ENCODE results near the gene SPATA2L.
"Not testable (repeated sequence)": the region's sequence is repeated elsewhere in the genome, so short reads cannot be mapped to it uniquely, and the experiment has no call there.

The SPATA2L gene

DNA sequence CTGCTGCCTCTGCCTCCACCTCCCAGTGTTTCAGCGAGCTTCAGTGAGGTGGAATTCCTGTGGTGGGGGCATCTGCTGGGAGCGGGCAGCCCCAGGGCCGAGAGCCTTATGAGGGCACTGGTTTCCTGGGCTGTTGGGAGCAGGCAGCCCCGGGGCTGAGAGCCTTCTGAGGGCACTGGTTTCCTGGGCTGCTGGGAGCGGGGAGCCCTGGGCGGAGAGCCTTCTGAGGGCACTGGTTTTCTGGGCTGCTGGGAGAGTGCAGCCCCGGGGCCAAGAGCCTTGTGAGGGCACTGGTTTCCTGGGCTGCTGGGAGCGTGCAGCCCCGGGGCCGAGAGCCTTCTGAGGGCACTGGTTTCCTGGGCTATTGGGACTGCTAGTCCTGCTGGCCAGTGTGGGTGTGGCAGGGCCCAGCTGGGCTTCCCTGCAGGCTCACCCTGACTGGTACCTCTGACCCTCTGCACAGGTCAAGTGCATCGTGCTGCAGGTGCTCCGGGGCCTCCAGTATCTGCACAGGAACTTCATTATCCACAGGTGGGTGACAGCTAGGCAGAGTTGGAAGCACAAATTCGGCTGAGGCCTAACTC is 9.4 kb downstream of the SPATA2L start:
- FAIRE-seq (no peak), DNase-seq (ENCODE audit: insufficient read length, low spot score) (no peak)
- no peak for TF ChIP-seq POU2F2 (IDR thresholded peaks at IDR 0.05; ENCODE audit: low read depth, low read length)
- TF ChIP-seq SPI1 (IDR thresholded peaks at IDR 0.05; ENCODE audit: low read depth, low read length): no peak
- TF ChIP-seq TAF1 (IDR thresholded peaks at IDR 0.05; ENCODE audit: low read depth, low read length): no peak
- no peak for TF ChIP-seq PAX5 (IDR thresholded peaks at IDR 0.05; ENCODE audit: insufficient read depth, low read length, severe bottlenecking)
- no peak for TF ChIP-seq POLR2AphosphoS5 (IDR thresholded peaks at IDR 0.05; ENCODE audit: low read depth, low read length)
- TF ChIP-seq POLR2A (IDR thresholded peaks at IDR 0.05; ENCODE audit: low read depth, low read length): no peak

DNA sequence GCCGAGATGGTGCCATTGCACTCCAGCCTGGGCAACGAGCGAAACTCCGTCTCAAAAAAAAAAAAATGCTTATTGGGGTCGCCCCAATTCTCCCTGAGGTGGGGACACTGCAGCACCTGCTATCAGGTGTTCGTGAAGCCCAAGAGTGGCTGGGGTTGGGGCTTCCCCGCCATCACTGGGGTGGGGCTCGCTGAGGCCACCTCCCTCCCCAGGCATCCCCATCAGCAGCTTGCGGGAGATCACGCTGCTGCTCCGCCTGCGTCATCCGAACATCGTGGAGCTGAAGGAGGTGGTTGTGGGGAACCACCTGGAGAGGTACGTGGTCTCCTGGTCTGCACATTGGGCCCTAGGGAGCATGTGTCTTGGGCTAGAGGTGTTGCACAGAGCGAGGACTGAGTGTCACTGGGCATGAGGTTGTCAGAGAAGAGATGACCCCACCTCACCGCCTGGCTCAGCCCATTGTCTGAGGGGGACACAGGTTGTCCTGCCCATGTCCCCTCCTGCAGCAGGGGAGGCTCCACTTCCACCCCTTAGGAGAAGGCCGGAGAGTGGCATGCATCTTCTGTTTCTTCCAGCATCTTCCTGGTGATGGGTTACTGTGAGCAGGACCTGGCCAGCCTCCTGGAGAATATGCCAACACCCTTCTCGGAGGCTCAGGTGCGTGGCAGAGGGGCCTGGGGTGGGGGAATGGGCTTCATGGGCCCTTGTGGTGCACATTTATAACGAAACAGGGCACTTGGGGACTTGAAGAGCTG is 10.1 kb downstream of the SPATA2L start:
- no peak for DNase-seq (ENCODE audit: insufficient read length, low spot score)
- TF ChIP-seq SPI1 (IDR thresholded peaks at IDR 0.05; ENCODE audit: low read depth, low read length): no peak
- no peak for TF ChIP-seq TAF1 (IDR thresholded peaks at IDR 0.05; ENCODE audit: low read depth, low read length)
- no peak for TF ChIP-seq POLR2AphosphoS5 (IDR thresholded peaks at IDR 0.05; ENCODE audit: low read depth, low read length)
- no peak for TF ChIP-seq POLR2A (IDR thresholded peaks at IDR 0.05; ENCODE audit: low read depth, low read length)
- TF ChIP-seq PAX5 (IDR thresholded peaks at IDR 0.05; ENCODE audit: insufficient read depth, low read length, severe bottlenecking): no peak
- FAIRE-seq: peak; percentile 20

DNA sequence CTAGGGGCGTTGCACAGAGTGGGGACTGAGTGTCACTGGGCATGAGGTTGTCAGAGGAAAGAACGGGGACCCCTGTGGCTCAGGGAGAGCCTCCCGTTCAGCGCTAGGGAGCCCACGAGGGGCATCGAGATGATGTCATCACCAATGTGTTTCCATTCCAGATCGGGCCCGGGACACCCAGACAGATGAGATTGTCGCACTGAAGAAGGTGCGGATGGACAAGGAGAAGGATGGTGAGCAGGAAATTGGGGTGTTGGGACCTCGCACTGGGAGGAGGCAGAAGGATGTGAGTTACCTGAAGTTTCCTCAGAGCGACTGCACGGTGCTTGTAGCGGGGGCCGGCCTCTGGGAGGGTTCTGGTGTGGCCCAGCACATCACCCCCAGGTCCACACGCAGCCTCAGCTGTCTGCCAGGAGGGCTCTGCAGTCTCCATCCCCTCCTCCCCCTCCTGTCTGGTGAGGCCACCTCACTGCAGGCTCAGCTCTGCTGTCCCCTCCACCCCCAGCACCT is 11.1 kb downstream of the SPATA2L start:
- FAIRE-seq: no peak
- no peak for DNase-seq (ENCODE audit: insufficient read length, low spot score)
- no peak for TF ChIP-seq TAF1 (IDR thresholded peaks at IDR 0.05; ENCODE audit: low read depth, low read length)
- no peak for TF ChIP-seq POLR2A (IDR thresholded peaks at IDR 0.05; ENCODE audit: low read depth, low read length)

DNA sequence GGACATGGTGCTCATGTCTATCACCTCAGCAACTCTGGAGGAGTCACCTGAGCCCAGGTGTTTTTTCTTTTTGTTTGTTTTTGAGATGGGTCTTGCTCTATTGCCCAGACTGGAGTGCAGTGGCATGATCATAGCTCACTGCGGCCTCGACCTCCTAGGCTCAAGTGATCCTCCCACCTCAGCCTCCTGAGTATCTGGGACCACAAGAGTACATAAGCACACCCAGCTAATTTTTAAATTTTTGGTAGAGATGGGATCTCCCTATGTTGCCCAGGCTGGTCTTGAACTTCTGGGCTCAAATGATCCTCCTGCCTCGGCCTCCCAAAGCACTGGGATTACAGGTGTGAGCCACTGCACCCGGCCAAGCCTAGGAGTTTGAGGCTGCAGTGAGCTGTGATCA is 11.9 kb downstream of the SPATA2L start:
- FAIRE-seq; DNase-seq (ENCODE audit: insufficient read length, low spot score): not testable (repeated sequence)

DNA sequence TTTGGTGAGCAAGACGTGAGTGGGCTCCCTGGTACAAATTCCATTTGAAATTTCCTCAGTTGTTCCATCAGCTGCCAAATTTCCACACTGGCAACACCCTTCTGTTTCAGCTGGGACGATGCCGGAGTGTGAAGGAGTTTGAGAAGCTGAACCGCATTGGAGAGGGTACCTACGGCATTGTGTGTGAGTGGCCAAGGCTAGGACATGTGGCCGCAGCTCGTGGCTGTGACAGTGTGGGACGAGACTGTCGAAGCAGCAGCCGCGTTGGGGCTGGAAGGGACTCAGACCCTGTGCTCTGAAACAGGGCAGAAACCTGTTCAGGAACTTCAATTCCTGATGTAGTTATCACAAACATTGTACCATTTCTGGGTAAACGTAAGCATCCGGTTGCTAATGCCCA is 12.4 kb downstream of the SPATA2L start:
- DNase-seq (ENCODE audit: insufficient read length, low spot score): no peak
- TF ChIP-seq PAX5 (IDR thresholded peaks at IDR 0.05; ENCODE audit: insufficient read depth, low read length, severe bottlenecking) (no peak), TAF1 (IDR thresholded peaks at IDR 0.05; ENCODE audit: low read depth, low read length) (no peak), POU2F2 (IDR thresholded peaks at IDR 0.05; ENCODE audit: low read depth, low read length) (no peak), POLR2A (IDR thresholded peaks at IDR 0.05; ENCODE audit: low read depth, low read length) (no peak), SPI1 (IDR thresholded peaks at IDR 0.05; ENCODE audit: low read depth, low read length) (no peak), POLR2AphosphoS5 (IDR thresholded peaks at IDR 0.05; ENCODE audit: low read depth, low read length) (no peak)
- FAIRE-seq: no peak

DNA sequence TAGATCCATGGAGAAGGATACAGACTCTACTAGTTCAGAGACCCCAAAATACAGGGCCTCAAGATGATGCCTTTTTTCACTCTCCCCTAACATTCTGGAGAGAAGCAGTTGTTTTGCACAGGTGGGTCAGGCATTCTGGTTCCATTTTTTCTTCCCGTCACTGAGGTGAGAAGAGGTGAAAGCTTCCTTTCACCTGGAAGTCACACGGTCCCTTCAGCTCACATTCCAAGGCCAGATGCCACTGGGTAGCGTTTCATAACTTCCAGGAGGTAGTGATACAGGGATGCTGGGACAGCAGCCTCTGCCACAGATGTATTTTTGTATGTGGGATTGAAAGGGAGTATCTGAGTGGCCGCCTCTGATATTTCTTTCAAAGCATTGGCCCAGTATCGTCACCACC is 13.1 kb downstream of the SPATA2L start:
- FAIRE-seq (no peak), DNase-seq (ENCODE audit: insufficient read length, low spot score) (no peak)
- TF ChIP-seq POLR2AphosphoS5 (IDR thresholded peaks at IDR 0.05; ENCODE audit: low read depth, low read length): no peak
- no peak for TF ChIP-seq PAX5 (IDR thresholded peaks at IDR 0.05; ENCODE audit: insufficient read depth, low read length, severe bottlenecking)
- no peak for TF ChIP-seq POLR2A (IDR thresholded peaks at IDR 0.05; ENCODE audit: low read depth, low read length)
- TF ChIP-seq POU2F2 (IDR thresholded peaks at IDR 0.05; ENCODE audit: low read depth, low read length): no peak
- TF ChIP-seq TAF1 (IDR thresholded peaks at IDR 0.05; ENCODE audit: low read depth, low read length): no peak
- TF ChIP-seq SPI1 (IDR thresholded peaks at IDR 0.05; ENCODE audit: low read depth, low read length): no peak

DNA sequence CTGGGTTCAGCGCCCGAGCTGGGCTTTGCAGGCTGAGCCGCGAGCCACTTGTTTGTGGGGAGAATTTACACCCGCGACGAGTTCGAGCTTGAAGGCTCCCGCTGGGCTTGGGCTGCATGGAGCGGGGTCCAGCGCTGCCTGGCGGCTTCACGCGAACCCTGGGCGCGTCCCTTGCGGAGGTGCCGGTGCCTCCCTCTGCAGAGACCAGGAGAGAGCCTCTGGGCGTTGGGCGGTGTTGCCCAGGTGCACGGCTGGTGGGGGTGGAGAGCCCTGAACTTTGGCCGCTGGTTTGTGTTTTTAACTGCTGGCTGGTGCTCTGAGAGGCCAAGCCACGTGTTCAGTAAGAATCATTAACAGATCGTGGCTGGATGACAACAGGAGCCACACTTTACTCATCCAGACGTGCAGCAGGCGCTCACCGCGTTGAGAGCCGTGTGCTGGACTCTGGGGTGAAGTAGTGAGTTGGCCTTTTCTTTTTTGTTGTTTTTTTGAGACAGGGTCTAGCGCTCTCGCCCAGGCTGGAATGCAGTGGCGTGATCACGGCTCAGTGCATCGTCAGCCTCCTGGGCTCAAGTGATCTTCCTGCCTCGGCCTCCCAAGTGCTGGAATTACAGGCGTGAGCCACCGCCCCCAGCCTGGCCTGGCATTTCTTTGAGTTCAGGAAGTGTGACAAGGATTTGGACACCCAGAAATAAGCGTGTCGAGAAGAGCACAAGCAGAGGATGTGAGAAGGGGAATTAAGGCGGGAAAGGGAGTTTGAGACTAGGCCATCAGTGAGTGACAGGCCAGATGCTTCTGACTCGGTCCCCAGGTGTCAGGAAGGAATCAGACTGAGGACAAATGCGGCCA is 14.2 kb downstream of the SPATA2L start:
- no peak for TF ChIP-seq POLR2A (IDR thresholded peaks at IDR 0.05; ENCODE audit: low read depth, low read length)
- TF ChIP-seq TAF1 (IDR thresholded peaks at IDR 0.05; ENCODE audit: low read depth, low read length): no peak
- no peak for TF ChIP-seq POU2F2 (IDR thresholded peaks at IDR 0.05; ENCODE audit: low read depth, low read length)
- TF ChIP-seq POLR2AphosphoS5 (IDR thresholded peaks at IDR 0.05; ENCODE audit: low read depth, low read length): no peak
- no peak for TF ChIP-seq SPI1 (IDR thresholded peaks at IDR 0.05; ENCODE audit: low read depth, low read length)
- TF ChIP-seq PAX5 (IDR thresholded peaks at IDR 0.05; ENCODE audit: insufficient read depth, low read length, severe bottlenecking): no peak
- FAIRE-seq (peak; percentile 75), DNase-seq (ENCODE audit: insufficient read length, low spot score) (no peak)

DNA sequence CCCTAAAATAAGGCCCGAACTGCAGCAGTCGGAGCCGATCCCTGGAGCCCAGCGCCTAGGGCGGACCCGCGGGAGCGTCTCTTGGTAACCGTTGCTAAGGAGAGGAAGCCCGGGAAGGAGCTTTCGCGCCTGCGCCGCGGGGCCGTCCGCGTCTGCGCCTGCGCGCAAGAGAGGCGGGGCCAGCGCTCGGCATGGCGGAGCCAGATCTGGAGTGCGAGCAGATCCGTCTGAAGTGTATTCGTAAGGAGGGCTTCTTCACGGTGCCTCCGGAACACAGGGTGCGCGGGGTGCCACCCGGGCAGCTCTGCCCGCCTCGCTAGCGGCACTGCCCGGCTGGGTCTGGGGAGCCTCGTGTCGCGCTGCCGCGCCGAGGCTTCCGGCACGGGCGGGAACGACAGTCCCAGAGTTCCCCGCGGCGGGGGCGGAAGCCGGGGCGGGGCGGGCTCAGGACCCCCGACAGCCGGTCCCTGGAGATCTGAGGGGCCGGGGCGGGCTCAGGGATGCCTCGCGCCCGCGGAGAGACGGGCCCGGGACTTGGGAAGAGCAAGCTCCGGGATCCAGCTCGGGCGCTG is 14.9 kb downstream of the SPATA2L start, which contains the start of gene CDK10:
Gene CDK10, plus strand, starts transcription at position 170 of the 572 bp plus-strand sequence. Its CDS starts 22 bp downstream, at position 192.
- DNase-seq (ENCODE audit: insufficient read length, low spot score) (peak; percentile 96), FAIRE-seq (peak; percentile 98)
- no peak for TF ChIP-seq PAX5 (IDR thresholded peaks at IDR 0.05; ENCODE audit: insufficient read depth, low read length, severe bottlenecking)
- peak; percentile 90 for TF ChIP-seq POLR2AphosphoS5 (IDR thresholded peaks at IDR 0.05; ENCODE audit: low read depth, low read length)
- no peak for TF ChIP-seq SPI1 (IDR thresholded peaks at IDR 0.05; ENCODE audit: low read depth, low read length)
- peak; percentile 87 for TF ChIP-seq TAF1 (IDR thresholded peaks at IDR 0.05; ENCODE audit: low read depth, low read length)
- peak; percentile 66; the same call in 1 of the 2 replicates for TF ChIP-seq POU2F2 (IDR thresholded peaks at IDR 0.05; ENCODE audit: low read depth, low read length)
- TF ChIP-seq POLR2A (IDR thresholded peaks at IDR 0.05; ENCODE audit: low read depth, low read length): peak; percentile 91

DNA sequence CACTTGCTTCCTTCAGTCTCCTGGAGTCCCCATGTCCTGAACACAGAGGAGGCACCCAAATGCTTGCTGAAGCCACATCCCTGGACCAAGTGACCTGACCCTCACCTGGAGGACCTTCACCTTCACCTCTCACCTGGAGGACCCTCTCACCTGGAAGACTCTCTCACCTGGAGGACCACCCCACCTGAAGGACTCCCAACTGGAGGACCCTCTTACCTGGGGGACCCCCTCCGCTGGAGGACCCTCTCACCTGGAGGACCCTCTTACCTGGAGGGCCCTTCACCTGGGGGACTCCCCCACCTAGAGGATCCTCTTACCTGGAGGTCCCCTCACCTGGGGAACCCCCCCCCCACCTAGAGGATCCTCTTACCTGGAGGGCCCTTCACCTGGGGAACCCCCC is 15.6 kb downstream of the SPATA2L start:
- DNase-seq (ENCODE audit: insufficient read length, low spot score) (no peak), FAIRE-seq (no peak)
- TF ChIP-seq POLR2A (IDR thresholded peaks at IDR 0.05; ENCODE audit: low read depth, low read length) (no peak), PAX5 (IDR thresholded peaks at IDR 0.05; ENCODE audit: insufficient read depth, low read length, severe bottlenecking) (no peak), POLR2AphosphoS5 (IDR thresholded peaks at IDR 0.05; ENCODE audit: low read depth, low read length) (no peak), TAF1 (IDR thresholded peaks at IDR 0.05; ENCODE audit: low read depth, low read length) (no peak), POU2F2 (IDR thresholded peaks at IDR 0.05; ENCODE audit: low read depth, low read length) (no peak), SPI1 (IDR thresholded peaks at IDR 0.05; ENCODE audit: low read depth, low read length) (no peak)
